Upper lobe of left lung (tissue), 4 donors: ENCODE measurements around the gene DGCR8.

Source experiments
- POLR2A ChIP-seq, 4 donors: fragments of 450-650 bp; IDR thresholded peaks; one replicate each; pipeline ENCODE4 v1.5.1; 2016 to 2017; ENCODE audit warnings: antibody characterized with exemption in 4 of 4, mild to moderate bottlenecking in 2 of 4
- POLR2AphosphoS5 ChIP-seq, 2 donors: sonication (generic); formaldehyde crosslinking; IDR thresholded peaks; one replicate each; pipeline ENCODE4 v1.5.1; 2017; ENCODE audit warnings: antibody characterized with exemption in 2 of 2
- TF ChIP-seq, protein P1 (sequence below), 6 experiments: fragments of 450-650 bp in 4 of 6; fragments of 200-600 bp in 2 of 6; sonication (generic) in 2 of 6; IDR thresholded peaks; one replicate each; pipeline ENCODE4 v1.5.1; 2016 to 2019; ENCODE audit warnings: antibody characterized with exemption in 6 of 6

DNA sequence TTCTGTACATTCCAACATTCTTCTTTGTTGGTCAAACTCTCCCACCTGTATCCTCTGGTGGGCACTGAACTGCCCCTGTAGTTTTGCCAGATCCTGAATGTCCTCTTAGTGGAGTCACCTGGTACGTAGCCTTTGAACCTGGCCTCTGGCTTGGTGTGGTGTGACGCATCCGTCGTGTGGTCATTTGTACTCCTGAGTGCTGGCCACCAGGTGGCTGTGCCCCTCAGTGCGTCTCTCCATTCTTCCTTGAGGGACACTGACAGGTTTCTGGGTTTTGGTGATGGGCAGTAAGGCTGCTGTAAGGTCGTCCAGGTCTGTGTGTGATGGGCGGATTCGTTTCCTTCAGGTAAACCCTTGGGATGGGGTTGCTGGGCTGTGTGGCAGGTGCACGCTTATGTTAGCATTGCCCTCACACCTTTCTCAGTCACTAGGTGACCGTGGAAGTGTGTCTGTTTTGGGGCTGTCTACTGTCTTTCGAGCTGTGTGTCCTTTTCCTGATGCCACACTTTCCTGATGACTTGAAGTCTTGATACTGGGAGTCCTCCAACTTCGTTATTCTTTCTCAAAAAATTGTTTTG lies 22.3 kb downstream of the DGCR8 start:
- TF ChIP-seq, protein P1, sequence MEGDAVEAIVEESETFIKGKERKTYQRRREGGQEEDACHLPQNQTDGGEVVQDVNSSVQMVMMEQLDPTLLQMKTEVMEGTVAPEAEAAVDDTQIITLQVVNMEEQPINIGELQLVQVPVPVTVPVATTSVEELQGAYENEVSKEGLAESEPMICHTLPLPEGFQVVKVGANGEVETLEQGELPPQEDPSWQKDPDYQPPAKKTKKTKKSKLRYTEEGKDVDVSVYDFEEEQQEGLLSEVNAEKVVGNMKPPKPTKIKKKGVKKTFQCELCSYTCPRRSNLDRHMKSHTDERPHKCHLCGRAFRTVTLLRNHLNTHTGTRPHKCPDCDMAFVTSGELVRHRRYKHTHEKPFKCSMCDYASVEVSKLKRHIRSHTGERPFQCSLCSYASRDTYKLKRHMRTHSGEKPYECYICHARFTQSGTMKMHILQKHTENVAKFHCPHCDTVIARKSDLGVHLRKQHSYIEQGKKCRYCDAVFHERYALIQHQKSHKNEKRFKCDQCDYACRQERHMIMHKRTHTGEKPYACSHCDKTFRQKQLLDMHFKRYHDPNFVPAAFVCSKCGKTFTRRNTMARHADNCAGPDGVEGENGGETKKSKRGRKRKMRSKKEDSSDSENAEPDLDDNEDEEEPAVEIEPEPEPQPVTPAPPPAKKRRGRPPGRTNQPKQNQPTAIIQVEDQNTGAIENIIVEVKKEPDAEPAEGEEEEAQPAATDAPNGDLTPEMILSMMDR (IDR thresholded peaks at IDR 0.05), result no peak
- TF ChIP-seq POLR2A (IDR thresholded peaks at IDR 0.05), result no peak
- no peak for TF ChIP-seq POLR2AphosphoS5 (IDR thresholded peaks at IDR 0.05)
